HuH-7.5 (cell line): ENCODE data around the gene MCTS1.
"Not testable (repeated sequence)": the region's sequence is repeated elsewhere in the genome, so short reads cannot be mapped to it uniquely, and the experiment has no call there.

Experiments
- DNase-seq: peaks from one replicate; pipeline ENCODE4 v3.0.0; 2011; ENCODE audit warnings: low spot score

Gene MCTS1

DNA sequence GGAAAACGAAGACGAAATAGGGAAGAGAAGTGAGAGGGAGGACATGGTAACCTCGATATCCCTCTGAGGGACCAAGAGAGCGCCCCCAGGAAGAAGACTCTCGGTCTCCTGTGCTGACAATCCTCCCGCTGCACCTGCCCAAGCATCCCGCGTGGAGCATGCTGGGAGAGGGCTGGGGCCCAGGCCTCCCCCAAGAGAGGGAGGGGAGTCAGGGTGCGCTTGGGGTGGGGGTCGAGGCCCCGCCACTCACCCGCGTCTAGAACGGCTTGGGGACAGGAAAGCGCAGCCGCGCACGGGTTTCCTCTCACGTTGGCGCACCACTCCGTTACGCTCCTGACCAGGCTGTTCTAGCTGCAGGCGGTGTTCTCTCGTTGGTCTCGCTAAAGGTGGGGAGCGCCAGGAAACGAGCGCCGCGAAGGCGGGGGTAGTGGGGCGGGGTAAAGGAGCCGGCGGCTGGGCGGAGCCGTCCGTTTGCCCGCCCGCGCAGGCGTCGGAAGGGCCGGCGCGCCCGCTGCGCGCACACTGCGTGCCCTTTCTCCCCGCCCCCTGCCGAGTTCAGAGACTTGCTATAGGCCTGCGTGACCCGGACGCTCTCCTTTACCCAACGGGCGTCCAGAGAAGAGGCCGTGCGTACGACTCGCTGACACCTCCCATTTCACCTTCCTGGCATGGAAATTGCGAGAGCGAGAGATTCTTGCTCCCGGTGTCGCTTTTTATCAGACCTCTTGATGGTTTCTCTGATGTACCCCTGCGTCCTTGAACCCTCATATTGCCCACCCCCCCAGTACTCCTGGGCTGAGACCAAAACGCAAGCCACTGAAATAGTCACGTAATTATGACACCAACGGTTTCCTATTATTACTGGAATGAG, 26.0 kb downstream of the MCTS1 start, which contains the start of gene C1GALT1C1:
Gene C1GALT1C1, minus strand, starts transcription at position 388 of the 871 bp plus-strand sequence. CDS start 2,888 bp downstream, outside the sequence.
- DNase-seq: peak; percentile 45

DNA sequence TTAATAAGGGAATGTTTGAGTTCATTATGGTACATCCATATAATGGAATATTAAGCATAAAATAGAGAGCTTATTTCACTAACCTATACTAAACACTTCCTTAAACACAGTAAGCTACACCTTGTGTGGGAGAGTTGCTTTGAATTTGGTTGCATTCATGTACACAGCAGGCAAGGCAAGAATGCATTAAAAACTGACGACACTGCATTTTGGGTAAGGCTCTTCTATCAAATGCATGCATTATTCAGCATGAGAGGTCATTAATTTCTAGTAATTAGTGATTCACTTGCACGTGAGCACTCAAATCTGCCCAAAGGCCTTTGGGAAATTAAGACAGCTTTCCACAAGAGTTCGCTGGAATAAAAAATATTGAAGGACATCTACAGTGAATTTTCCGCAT, 34.7 kb downstream of the MCTS1 start:
- no peak for DNase-seq

DNA sequence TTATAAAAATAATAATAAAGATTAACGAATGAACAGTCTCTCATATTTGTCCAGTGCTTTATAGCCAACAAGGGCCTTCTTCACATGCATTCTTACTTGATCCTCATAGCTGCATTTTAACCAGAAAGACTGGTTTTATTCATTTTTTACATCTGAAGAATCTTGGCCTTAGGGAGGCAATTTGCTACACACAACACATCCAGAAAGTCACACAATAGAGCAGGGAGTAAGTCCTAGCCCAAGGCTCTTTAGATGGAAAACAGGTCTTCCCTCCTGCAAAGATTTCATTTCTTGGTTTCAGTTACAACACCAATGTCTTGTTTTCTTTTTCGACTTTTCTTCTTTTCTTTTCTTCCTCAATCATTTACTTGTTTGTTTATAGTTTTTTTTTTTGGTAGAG, 39.0 kb downstream of the MCTS1 start:
- DNase-seq: no peak

DNA sequence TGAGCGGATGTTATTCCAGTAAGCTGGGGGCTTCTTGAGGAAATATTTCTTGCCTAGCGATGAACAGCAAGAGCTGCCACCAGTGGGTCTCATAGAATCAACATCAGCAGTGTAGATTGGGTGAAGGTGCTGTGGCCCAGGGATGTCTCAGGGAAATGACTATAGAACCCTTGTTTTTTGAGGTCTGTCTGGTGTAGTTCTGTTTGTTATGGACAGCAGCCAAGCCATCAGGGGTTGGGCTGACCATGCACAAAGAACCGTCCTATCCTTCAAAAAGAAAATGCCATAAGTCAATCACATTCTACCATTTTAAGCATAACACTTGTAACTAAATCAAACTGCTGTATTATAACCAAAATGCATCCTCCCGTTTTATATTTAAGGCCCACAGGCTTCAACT, 43.2 kb downstream of the MCTS1 start:
- DNase-seq: no peak

DNA sequence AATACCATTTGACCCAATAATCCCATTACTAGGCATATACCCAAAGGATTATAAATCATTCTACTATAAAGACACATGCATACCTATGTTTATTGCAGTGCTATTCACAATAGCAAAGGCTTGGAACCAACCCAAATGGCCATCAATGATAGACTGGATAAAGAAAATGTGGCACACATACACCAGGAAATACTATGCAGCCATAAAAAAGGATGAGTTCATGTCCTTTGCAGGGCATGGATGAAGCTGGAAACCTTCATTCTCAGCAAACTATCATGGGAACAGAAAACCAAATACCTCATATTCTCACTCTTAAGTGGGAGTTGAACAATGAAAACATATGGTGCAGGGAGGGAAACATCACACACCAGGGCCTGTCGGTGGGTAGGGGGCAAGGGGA, 48.4 kb downstream of the MCTS1 start:
- not testable (repeated sequence) for DNase-seq

DNA sequence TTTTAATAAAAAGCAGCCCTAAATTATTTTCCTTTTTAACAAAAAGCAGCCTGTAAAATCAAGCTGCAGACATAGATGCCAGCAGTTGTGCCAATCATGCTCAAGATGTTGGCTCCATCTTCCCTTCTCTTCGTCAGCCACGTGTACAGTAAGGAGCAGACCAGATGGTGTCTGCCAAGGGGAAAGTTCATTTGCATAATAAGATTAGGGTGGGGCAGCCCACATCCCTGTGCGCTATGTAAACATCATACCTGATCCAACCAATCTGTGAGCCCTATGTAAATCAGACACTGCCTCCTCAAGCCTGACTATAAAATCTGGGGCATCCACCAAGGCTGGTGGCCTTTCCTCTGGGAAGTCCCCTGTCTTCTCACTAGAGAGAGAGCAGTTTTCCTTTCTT, 49.1 kb downstream of the MCTS1 start:
- DNase-seq: no peak

DNA sequence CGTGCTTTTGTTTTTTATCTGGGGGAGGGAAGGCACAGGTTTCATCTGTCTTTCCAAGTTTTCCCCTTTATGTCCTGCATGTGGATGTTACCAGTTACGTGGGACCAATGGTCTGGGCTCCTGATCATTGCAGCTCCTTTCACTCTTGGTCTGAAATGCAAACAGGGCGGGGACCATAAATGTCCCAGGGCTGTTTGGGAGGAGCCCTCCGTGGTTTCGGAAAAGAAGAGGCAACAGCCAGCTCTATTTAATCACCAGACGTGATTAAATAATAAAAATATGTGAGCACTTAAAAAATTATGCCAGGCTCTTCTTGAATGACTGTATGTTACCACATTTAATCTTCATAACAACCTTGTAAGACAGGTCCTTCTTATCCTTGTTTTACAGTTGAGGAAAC, 56.7 kb downstream of the MCTS1 start:
- DNase-seq: no peak
